Measurements from ENCODE around the gene SPATA18. TPM values are rescaled to one million over a fixed set of nuclear protein-coding genes. Genes with fewer than 3 reads are reported as not detected.

Gene SPATA18
- polyA plus RNA-seq, 2 of the 4 experiments (the other 2 are of a cell fraction): 4.3 to 6.7 TPM

DNA sequence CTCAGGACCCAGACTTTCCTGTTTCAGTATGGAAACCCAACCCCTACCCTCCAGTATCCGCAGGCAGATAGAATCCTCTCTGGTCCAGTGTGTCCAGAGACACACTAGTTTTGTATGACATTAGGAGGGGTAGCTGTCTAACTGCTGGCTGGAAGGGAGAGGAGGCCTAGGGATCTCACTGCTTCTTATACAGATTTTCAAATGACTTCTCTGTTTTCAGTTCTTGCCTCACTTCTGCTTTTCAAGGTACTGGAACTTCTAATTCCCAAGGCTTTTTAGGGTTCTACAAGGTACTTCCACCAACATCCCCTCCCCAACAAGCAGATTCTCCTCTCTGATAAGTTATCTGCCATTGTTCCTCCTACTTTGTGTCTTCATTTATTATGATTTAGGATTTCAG, 19.1 kb upstream of the SPATA18 start (continued):
- TF ChIP-seq, protein P1, sequence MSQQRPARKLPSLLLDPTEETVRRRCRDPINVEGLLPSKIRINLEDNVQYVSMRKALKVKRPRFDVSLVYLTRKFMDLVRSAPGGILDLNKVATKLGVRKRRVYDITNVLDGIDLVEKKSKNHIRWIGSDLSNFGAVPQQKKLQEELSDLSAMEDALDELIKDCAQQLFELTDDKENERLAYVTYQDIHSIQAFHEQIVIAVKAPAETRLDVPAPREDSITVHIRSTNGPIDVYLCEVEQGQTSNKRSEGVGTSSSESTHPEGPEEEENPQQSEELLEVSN (IDR thresholded peaks at IDR 0.05; ENCODE audit: borderline replicate concordance, low read depth): no peak

DNA sequence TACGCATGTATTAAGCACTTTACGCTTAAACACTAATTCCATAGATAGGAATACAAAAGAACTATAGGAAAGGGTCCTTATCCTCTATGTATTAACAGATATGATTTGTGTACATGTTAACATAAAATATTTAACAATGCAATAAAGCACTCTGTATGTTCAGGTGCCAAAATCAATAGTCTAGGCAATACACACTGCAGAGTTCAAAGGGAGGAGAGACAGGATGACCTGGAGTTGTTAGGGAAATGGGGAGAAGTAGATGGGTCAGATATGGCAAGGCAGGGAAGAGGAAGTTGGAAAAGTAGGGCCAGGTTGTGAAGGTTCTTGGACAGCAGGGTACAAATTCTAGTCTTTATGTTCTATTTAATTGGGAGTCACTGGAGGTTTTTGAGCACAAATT, 15.9 kb upstream of the SPATA18 start:
- ChIA-PET CTCF (interaction anchor here (1.3 kb wide), 1 partner anchor 9 kb away, joined by 5 read pairs; no protein-coding TSS in a partner anchor), POLR2A (no interaction called here)
- Histone ChIP-seq H3K4me3 (no peak overlapping the region), H3K9me3 (no peaks in the 10 kb centered on the region), H3K27ac (no peak overlapping the region), H3K4me1 (peaks cover 5% of the 10 kb centered on the region; the same call in 1 of the 3 replicates), H3K4me2 (no peak overlapping the region)
- no peak for DNase-seq (ENCODE audit: low read depth in 1 of 2, low spot score in 1 of 2)
- 91% methylated on average over 2 of the region's 2 CpGs for WGBS (ENCODE audit: missing lambda C conversion rate)
- no peak for FAIRE-seq
- no peak for TF ChIP-seq JUN (IDR thresholded peaks at IDR 0.05)
- TF ChIP-seq EP300 (IDR thresholded peaks at IDR 0.05): no peak
- TF ChIP-seq ZSCAN20 (CRISPR knock-in tag; IDR thresholded peaks at IDR 0.05): no peak
- no peak for TF ChIP-seq CBX2 (IDR thresholded peaks at IDR 0.05; ENCODE audit: borderline replicate concordance, low read depth)
- no peak for TF ChIP-seq SREBF2 (IDR thresholded peaks at IDR 0.05)
- no peak for TF ChIP-seq RCOR1 (IDR thresholded peaks at IDR 0.05; ENCODE audit: low read depth, low read length)
- TF ChIP-seq, protein P2, sequence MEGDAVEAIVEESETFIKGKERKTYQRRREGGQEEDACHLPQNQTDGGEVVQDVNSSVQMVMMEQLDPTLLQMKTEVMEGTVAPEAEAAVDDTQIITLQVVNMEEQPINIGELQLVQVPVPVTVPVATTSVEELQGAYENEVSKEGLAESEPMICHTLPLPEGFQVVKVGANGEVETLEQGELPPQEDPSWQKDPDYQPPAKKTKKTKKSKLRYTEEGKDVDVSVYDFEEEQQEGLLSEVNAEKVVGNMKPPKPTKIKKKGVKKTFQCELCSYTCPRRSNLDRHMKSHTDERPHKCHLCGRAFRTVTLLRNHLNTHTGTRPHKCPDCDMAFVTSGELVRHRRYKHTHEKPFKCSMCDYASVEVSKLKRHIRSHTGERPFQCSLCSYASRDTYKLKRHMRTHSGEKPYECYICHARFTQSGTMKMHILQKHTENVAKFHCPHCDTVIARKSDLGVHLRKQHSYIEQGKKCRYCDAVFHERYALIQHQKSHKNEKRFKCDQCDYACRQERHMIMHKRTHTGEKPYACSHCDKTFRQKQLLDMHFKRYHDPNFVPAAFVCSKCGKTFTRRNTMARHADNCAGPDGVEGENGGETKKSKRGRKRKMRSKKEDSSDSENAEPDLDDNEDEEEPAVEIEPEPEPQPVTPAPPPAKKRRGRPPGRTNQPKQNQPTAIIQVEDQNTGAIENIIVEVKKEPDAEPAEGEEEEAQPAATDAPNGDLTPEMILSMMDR (IDR thresholded peaks at IDR 0.05): no peak
- no peak for TF ChIP-seq NFE2L2 (conservative IDR thresholded peaks at IDR 0.05; ENCODE audit: low read length)
- TF ChIP-seq ZFP36 (IDR thresholded peaks at IDR 0.05; ENCODE audit: borderline replicate concordance, partially characterized antibody): no peak
- TF ChIP-seq FOSL2 (IDR thresholded peaks at IDR 0.05): no peak
- no peak for TF ChIP-seq FOSL2 (CRISPR knock-in tag; IDR thresholded peaks at IDR 0.05)
- no peak for TF ChIP-seq BHLHE40 (IDR thresholded peaks at IDR 0.05; ENCODE audit: low read depth, low read length)
- no peak for TF ChIP-seq HOXA7 (CRISPR knock-in tag; IDR thresholded peaks at IDR 0.05)
- no peak for TF ChIP-seq CEBPB (IDR thresholded peaks at IDR 0.05)
- no peak for TF ChIP-seq KDM5A (IDR thresholded peaks at IDR 0.05)
- ATAC-seq: no peak

DNA sequence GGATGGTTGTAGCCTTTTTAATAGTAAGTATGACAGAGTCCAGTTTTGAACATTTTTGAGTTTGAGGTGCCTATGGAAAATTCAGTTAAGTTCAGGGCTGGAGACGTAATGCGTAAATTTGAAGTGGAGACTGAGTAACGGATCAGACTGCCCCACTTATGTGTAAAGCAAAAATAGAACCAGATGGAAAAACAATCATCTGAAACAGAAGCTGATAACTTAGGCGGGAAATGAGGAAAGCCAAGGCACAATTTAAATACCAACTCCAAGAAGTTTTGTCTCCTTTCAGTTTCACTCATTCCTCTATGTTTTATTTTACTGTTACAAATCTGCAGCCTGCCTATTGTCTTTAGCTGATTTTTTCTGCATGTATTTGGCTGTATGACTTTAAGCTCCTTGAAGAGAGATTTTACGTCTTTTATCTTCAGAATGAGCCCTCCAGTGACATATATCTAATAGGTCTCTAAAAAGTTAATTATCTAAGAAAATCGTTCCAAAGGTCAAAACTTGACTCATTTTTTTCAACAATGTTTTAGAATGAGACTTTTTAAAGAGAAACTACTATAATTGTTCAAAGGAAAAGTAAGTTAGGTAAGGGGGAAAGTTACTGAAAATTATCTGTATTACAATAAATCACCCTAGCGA, 14.1 kb upstream of the SPATA18 start:
- Histone ChIP-seq H3K27ac (peak overlapping the region; percentile 94 to 99; a peak in 3 of 6 replicates), H3K9me3 (no peaks in the 10 kb centered on the region), H3K4me1 (peaks cover 5% of the 10 kb centered on the region; the same call in 1 of the 3 replicates), H3K4me3 (peak overlapping the region; percentile 94), H3K4me2 (peak overlapping the region; percentile 97)
- DNase-seq (ENCODE audit: low read depth in 1 of 2, low spot score in 1 of 2) (no peak), ATAC-seq (no peak), FAIRE-seq (no peak)
- ChIA-PET CTCF (interaction anchor here (1.5 kb wide), 1 partner anchor 205 kb away, joined by 4 read pairs; no protein-coding TSS in a partner anchor), POLR2A (no interaction called here)
- WGBS (ENCODE audit: missing lambda C conversion rate): 74% methylated on average over 7 of the region's 7 CpGs
- TF ChIP-seq HOXB13 (CRISPR knock-in tag; IDR thresholded peaks at IDR 0.05; ENCODE audit: low read depth) (no peak), KDM5A (IDR thresholded peaks at IDR 0.05) (no peak)

DNA sequence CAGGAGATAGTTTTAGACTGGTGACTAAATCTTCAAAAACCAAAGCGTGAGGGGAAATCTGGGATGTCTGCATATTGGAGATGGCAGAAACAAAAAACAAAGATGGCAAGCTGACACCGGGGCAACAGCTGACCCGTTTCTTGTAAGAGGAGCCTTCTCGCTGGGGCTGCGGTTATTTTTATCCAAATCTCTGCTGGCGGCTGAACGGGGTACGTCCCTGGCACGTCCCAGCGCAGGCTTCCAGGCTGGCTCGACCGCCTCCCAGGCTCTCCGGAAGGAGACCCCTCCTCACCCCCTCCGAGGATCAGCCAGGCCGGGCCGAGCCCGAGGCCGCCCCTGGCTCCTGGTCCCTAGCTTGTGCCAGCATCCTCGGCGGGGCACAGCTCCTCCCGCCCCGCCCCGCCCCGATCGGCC, 13.4 kb upstream of the SPATA18 start:
- DNase-seq (ENCODE audit: low read depth in 1 of 2, low spot score in 1 of 2): peak; percentile 12 to 18
- Histone ChIP-seq H3K27ac (peak overlapping the region; percentile 94 to 99), H3K9me3 (no peaks in the 10 kb centered on the region), H3K4me2 (peak overlapping the region; percentile 97), H3K4me3 (peak overlapping the region; percentile 94), H3K4me1 (peaks cover 5% of the 10 kb centered on the region; the same call in 1 of the 3 replicates)
- ChIA-PET CTCF (interaction anchor here (1.5 kb wide), 1 partner anchor 206 kb away, joined by 4 read pairs; no protein-coding TSS in a partner anchor), POLR2A (interaction anchor here (0.8 to 1.0 kb wide), 3 partner anchors 14 to 195 kb away, joined by 3 to 6 read pairs (median 3); partner anchors contain the start of gene DCUN1D4)
- peak; percentile 82 to 88 for ATAC-seq
- no peak for FAIRE-seq
- WGBS (ENCODE audit: missing lambda C conversion rate): 2% methylated on average over 16 of the region's 25 CpGs
- TF ChIP-seq RNF2 (IDR thresholded peaks at IDR 0.05; ENCODE audit: borderline replicate concordance, low read depth): no peak
- TF ChIP-seq MYC (IDR thresholded peaks at IDR 0.05; ENCODE audit: borderline replicate concordance, low read length): no peak
- TF ChIP-seq EHMT2 (IDR thresholded peaks at IDR 0.05; ENCODE audit: low read depth): no peak
- no peak for TF ChIP-seq RFX5 (IDR thresholded peaks at IDR 0.05)
- no peak for TF ChIP-seq HOXB13 (CRISPR knock-in tag; IDR thresholded peaks at IDR 0.05; ENCODE audit: low read depth)
- TF ChIP-seq CEBPB (IDR thresholded peaks at IDR 0.05): no peak
- no peak for TF ChIP-seq POLR2AphosphoS2 (conservative IDR thresholded peaks at IDR 0.05; ENCODE audit: low read length)
- TF ChIP-seq KDM5A (IDR thresholded peaks at IDR 0.05): no peak
- no peak for TF ChIP-seq GATA3 (IDR thresholded peaks at IDR 0.05; ENCODE audit: borderline replicate concordance)
- TF ChIP-seq, protein P3, sequence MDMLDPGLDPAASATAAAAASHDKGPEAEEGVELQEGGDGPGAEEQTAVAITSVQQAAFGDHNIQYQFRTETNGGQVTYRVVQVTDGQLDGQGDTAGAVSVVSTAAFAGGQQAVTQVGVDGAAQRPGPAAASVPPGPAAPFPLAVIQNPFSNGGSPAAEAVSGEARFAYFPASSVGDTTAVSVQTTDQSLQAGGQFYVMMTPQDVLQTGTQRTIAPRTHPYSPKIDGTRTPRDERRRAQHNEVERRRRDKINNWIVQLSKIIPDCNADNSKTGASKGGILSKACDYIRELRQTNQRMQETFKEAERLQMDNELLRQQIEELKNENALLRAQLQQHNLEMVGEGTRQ (IDR thresholded peaks at IDR 0.05): no peak
- TF ChIP-seq HEYL (CRISPR knock-in tag; IDR thresholded peaks at IDR 0.05): no peak
- TF ChIP-seq TFCP2L1 (CRISPR knock-in tag; IDR thresholded peaks at IDR 0.05): no peak
- TF ChIP-seq NPAS2 (CRISPR knock-in tag; IDR thresholded peaks at IDR 0.05; ENCODE audit: borderline replicate concordance): no peak
